HS-5 (cell line): Measurements from ENCODE around the gene BTG1.

Experiments
- DNase-seq: peaks from one replicate; pipeline ENCODE4 v3.0.0-alpha.2; 2012; ENCODE audit warnings: low read depth

Gene BTG1, protein sequence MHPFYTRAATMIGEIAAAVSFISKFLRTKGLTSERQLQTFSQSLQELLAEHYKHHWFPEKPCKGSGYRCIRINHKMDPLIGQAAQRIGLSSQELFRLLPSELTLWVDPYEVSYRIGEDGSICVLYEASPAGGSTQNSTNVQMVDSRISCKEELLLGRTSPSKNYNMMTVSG

DNA sequence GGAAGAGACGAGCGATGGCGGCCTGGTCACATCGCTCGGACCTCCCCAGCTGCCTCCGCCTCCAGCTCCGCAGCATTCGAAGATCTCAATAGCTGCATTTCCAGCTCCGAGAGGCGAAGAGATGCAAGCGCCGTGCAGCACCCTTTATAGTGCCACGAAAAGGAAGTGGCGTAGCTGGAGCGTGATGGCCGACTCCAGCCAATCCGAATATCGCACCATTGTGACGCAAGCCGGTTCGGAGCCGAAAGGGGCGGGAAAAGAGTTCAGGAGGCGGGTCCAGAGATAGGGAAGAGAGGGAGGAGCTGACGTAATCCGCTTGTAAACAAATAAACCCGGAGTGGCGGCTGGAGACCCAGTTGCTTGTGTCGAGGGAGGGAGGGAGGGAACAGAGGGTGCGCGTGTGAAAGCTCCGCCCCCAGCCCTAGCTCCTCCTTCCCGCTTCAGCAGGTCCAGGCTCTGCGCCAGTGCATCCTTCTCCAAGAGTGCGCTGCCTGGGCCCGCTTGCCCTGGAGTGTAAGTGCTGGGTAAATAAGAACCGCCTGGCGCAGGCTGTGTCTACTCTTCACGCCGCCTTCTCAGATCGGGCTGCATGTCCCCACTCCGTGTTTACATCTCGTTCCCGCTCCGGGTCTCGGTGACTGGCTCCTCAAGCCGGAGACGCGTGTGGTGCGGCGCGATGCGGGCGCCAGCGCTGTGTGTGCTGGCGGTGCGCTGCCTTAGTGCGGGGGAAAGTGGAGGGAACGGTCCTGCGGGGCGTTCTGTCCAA lies at the start of gene BTG1:
BTG1 (minus strand) TSS at position 116 of the 766 bp plus-strand sequence. CDS start 311 bp downstream, outside the sequence.
- peak; percentile 99 for DNase-seq

DNA sequence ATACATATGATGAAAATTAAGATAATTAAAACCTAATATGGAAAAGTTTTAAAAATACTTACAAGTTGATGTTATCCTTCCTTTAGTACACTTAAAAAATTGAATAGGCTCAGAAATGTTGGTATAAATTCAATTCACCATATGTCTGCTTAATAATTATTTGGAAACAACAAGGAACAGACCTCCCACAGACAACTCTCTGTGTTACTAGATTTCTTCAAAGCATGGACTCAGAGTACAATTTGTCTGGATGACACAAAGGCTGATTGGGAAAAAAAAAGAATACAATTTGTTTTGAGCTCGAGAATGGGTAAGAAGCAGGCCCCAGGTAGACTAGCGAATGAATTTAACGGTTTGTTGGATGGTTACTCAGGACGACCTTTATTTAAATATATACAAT lies 48.9 kb upstream of the BTG1 start:
- no peak for DNase-seq

DNA sequence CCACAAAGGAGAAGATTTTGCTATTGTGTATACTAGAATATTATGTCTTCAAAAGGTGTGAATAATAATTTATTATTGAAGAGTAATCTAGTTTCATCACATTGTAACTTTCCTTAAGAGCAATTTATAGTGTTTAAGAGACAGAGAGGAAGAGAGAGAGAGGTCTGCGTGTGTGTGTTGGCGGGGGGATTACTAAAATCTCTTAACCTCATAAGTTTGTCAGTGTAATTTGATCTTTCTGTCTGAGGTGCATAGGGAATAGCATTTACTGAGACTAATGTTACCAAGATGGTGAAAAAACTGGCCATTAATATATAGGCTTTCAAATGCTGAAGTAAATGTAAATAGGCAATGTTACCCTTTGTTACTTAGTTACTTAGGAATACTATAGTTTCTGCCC lies 48.2 kb upstream of the BTG1 start:
- DNase-seq, result no peak

DNA sequence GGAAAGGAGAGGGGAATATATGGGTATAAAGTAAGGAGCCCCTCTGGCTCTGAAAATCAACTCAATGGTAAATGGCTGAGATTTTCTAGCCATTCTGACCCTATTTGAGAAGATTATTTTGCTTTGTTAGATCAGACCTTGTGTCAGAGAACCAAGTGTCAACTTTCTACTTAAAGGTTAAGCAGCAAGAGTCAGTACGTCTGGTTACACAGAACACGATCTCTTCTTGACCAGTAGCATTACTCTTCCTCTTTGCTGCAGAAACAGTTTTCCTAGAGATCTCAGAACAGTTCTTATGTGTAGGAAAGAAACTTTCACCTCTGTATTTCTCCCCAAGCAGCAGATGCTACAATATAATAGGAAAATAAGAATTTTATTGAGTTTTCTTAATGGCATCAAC lies 47.4 kb upstream of the BTG1 start:
- no peak for DNase-seq

DNA sequence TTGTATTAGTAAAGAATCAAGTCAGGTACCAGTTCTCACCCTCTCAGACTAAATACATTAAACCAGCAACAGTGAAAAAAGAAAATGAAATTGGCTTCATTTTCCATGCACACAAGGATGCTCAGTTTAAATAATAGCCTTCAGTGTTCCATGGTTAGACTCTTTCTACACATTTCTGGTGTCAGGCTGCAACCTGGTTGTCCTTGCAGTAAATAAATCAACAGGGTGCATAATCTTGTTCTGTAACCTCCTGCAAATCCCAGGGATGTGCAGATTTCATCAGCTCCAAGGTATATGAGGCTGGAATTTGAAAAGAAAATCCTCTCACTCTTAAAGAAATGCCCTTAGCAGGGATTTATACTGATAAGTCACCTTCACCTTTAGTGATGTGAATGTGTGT lies 46.7 kb upstream of the BTG1 start:
- DNase-seq, result no peak

DNA sequence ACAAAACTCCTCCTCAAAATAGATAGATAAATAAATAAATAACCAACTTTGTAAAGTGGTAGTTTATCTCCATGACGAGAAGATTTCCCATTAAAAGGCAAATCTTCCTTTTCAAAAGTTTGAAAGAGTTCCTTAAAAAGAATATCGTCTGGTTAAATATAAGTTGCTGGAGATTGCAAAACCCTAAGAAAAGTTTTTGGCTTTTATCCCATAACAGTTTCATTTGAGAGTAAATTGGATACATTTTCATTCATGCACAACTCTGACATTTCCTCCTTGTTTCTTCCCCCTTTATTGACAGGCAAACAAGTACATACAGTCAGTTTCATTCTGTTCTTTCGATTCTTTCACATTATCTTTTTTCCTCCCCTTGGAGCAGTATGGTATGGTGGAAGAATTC lies 45.4 kb upstream of the BTG1 start:
- DNase-seq, result no peak

DNA sequence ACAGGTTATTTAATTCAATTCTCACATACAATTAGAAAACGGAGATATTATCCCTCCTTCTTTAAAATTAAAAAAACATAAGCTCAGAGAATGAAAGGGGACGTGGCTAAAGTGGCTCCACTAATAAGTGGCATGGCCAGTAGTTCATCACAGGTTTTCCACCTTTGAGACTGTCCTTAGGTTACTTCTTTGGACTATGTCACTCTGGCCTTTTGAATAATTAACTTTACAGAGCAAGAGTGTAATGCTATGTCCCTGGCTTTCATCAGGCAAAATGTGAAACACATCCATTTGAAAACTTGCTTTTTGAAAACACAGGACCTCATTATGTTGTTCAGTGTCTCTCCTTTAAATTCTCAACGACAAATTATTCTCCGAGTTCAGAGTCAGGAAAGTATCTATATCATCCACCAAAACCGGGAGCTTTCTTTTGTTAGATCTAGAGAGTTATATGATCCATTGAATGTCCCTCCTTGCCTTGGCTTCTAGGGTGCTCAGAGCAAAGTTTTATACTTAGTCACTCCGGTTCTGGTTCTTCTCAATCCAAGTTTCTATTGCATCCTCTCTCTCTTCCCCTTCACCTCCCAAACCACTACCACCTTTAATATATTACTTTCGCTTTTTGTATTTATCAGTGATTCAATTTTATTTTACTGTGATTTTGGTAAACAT lies 43.0 kb upstream of the BTG1 start:
- no peak for DNase-seq

DNA sequence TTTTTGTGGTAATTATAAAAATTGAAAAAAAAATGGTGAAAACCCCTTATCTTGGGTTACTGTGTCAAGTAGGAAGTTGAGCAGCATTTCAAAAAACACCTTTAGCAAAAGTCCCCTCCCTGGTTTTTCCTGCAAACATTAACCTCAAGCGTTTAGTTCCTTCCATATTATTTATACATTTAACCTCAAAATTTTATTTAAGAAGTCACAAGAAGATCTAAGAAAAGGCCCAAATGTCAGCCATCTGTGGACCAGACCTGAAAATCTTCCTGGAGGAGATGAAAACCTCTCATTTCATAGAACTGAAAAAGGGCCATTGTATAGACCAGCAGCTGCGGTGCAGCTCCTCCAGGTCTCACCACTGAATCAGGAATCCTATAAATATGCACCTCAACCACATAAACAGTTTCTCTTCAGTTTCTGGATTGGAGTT lies 40.4 kb upstream of the BTG1 start:
- DNase-seq, result no peak

DNA sequence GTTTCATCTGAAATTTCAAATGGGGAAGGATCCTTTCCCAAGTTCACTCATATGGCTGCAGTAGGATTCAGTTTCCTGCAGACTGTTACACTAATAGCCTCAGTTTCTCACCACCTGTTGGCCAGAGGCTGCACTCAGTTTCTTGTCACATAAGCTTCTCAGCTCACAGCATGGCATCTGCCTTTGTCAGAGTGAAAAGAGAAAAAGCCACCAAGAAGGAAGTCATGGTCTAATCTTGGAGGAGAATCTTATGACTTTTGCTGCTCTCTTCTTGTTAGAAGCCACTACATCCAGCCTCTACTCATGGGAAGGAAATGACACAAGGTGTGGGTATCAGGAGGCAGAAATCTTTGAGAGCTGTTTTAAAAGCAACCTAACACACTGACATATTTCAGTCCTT lies 39.4 kb upstream of the BTG1 start:
- no peak for DNase-seq

DNA sequence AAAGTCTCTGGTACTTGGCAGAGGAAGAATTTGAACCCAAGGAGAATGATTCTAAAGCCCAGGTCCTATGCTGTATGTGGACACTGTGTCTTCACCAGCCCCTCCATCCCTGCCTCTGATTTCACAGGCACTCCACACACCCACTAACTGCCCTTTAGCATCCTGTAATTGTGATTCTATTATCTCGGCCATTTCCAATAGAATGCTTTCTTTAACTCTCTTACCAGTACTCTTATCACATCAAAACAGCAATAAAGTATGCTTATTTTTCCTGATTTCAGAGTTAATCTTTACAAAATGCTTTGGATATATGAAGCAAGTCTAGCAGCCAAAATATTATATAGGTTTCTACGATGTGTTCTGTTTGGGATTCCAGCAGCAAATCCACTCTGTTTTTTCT lies 37.9 kb upstream of the BTG1 start:
- no peak for DNase-seq

DNA sequence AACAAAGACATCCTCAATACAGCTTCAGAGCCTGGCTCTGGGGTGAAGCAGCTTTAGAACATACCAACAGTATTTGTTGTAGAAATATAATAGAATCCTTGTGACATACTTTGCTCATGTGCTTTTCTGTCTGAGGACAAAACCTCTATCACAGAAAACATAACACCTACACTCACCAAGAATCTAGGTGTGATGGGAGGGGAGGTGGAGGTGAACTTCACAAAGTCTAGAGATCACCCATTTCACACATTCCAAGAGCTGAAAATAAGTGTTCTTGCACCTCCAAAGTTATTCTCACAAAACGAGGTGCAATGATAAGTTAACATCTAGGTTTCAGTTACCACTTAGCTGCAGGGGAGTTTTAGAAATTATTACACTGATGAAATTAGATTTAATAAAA lies 32.7 kb upstream of the BTG1 start:
- no peak for DNase-seq

DNA sequence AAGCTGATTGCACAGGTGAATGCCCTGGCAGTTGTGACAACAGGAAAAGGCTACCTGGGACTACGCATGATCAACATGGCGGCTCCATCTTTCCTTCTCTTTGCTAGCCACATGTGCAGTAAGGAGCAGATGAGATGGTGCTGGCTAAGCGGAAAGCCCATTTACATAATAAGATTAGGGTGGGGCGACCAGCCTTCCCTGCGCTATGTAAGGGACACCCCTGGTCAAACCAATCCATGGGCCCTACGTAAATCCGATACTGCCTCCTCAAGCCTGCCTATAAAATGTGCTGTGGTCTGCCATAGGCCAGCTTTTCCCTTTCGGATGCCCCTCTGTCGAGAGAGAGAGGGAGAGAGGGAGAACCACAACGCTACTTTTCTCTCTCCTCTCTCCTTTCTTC lies 31.0 kb upstream of the BTG1 start:
- no peak for DNase-seq

DNA sequence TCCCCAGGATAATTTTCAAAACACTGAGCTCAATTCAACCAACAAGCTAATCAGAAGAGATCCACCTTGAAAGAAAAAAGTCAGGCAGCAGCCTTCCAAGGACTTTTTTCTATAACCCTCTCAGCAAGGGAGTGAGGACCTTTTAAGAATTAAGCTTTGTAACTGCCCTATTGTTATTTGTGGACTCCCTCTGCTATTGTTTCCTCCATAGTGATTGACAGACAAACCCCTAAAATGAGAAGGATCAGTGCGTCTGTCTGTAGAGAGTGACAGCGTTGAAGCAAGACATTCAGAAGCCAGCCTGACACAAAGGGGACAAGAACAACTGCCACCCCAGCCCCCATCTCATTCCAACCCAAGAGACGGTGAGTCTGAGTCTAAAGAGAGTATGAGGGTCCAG lies 30.3 kb upstream of the BTG1 start:
- DNase-seq, result no peak

DNA sequence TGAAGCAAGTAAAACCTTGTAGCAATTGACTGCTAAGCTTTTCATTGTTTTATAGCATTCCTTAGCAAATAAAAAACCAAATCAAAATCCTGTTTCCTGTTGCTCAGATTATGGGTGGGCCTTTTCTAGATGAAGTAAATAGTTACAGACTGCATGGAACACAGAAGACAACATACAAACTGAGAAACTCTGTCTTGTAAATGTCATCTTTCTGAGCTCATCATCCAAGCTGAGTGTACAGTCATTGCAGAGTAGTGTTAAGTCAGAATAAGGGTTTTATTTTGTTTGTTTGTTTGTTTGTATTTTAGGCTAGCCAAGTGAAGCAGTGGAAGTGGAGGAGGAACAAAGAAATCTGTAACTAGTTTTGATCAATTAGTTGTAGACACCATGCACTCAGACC lies 24.4 kb upstream of the BTG1 start:
- no peak for DNase-seq

DNA sequence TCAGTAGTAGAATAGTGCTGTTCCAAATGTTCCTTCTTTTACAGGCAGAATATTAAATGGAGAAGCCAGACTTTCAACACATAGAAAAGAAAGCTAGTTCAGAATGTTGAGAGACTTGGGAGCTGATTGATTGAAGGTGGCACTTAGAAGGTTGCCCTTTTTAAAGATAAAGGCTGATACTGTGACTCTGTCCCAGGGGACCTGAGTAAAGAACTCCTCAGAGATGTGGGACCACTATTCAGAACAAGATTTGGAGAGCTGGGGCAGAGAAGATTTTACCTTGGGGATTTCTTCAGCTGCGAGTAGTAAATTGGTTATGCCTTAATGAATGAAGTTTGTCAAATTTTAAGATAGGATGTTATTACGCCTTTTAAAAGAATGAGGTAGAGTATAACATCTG lies 21.4 kb upstream of the BTG1 start:
- DNase-seq, result no peak

DNA sequence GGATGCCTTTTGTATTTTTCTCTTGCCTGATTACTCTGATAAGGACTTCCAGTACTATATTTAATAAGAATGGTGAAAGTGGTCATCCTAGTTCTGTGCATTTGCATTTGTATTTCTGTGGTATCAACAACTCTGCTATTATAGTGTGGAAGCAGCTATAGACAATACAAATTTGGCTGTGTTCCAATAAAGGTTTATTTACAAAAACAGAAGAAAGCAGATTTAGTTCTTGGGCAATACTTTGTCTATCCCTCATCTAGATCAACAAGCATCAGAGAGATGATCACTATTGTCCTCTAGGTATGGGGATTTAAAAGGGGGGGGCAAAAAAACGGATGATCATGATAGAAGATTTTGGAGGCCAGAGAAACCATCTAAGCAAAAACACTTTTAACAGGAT lies 19.1 kb upstream of the BTG1 start:
- DNase-seq, result no peak

DNA sequence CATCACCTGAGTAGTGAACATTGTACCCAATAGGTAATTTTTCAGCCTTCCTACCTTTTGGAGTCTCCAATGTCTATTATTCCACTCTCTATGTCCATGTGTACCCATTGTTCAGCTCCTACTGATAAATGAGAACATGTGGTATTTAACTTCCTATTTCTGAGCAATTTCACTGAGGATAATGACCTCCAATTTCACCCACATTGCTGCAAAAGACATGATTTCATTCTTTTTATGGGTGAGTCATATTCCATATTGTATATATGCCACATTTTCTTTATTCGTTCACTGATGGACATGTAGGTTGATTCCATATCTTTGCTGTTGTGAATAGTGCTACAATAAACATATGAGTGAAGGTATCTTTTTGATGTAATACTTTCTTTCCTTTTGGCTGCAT lies 16.4 kb upstream of the BTG1 start:
- no peak for DNase-seq

DNA sequence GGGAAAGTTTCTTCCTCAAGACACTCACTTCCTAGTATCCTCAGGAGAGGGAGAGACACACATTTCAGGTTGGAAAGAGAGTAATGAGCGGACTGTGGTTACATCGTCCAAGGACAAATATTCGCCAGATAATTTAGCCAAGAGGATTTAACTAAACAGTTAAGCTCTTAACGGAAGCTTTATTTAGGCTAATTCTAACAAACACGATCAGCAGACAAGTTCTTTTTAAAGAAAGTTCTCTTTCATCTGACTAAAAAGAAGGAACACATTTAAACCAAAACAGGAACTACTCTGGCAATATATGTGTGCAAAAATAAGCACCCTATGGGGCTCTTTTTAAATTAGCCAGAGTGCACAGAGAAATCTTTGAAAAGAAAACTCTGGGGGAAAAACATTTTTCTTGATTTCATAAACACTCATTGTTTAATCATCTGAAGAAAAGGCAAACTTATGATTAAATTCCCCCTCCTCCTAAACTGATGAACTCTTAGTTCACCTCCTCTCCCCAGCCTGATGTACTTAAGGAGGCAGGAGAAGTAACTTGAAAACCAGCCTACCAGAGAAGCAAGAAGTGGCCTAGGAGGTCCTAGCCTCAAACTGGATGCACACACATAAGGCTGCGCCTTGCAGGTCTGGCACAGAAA lies 13.3 kb upstream of the BTG1 start:
- DNase-seq, result no peak

DNA sequence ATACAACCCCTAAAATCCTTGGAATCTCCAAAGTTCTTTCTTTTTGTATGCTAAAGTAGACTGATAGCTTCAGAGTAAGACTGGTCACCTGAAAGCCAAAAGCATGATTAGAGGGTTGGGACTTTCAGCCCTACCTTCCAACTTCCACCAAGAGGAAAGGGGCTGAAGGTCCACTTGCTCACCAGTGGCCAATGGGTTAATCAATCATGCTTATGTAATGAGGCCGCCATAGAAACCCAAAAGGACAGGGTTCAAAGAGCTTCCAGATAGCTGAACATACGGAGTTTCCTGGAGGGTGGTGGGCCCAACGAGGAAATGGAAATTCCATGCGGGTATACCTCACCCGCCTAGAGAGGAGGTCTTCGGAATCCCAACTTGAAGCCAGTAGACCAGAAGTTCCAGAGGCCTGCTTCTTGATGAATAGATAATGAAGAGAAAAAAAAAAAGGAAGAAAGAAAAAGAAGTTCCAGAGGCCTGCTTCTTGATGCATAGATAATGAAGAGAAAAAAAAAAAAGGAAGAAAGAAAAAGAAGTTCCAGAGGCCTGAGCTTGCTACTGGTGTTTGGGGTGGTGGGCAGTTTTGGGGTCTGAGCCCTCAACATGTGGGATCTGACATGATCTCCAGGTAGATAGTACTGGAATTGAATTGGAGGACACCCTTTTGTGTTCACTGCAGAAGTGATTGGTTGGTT lies 11.2 kb upstream of the BTG1 start:
- DNase-seq, result no peak

DNA sequence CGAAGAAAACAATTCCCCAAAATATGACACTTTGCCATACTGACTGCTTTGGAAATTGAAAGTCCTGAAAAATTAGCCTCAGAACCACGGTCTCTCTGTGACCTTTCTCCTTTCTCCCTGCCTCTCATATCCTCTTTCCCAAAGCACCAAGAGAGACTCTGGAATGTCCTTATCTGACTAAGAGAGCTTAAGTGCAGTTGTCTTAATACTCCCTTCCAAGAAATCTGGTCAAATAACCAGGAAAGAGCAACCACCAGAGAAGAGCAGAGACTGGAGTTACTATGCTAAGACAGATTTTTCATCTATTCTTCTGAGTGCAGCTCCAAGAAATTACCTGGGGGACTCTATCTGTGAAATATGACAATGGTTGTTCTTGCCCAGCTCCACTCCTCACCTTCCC lies 10.5 kb upstream of the BTG1 start:
- no peak for DNase-seq

DNA sequence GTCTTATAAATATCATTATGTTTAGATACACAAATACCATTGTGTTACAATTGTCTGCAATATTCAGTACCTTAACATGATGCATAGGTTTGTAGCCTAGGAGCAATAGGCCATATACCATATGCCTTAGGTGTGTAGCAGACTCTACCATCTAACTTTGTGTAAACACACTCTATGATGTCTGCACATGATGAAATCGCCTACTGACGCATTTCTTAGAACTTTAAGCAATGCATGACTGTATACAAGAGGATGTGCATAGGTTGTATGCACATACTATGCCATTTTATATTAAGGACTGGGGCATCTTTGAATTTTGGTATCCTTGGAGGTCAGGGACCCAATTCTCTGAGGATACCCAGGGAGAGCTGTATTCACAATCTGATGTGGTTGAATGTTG lies 10.1 kb upstream of the BTG1 start:
- DNase-seq, result peak; percentile 66

DNA sequence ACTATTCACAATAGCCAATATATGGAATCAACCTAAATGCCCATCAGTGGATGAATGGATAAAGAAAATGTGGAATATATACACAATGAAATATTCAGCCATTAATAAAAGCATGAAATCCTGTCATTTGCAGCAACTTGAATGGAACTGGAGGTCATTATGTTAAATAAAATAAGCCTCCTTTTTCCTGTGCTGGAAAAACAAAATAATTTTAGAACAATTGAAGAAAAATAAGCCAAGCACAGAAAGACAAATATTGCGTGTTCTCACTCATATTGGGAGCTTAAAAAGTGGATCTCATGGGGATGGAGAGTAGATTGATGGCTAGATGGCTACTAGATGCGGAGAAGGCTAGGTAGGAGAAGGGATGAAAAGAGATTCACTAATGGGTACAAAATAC lies 6.3 kb upstream of the BTG1 start:
- DNase-seq, result no peak
